HepG2 (cell line): ENCODE results near the gene LIMK2. TPM values are rescaled to one million over a fixed set of nuclear protein-coding genes. Genes with fewer than 3 reads are reported as not detected.
"Not testable (repeated sequence)": the region's sequence is repeated elsewhere in the genome, so short reads cannot be mapped to it uniquely, and the experiment has no call there.

ENCODE experiments used
- ATAC-seq: fragments of 200-7000 bp; cut with Tn5 transposase; 3 replicates; pipeline ENCODE4 v1.9.1; 2020; ENCODE audit warnings: mild to moderate bottlenecking, moderate library complexity
- BruUV-seq: library from RNA; stranded (reverse); fragments of 400-500 nt; replicated peaks from 2 replicates; lab custom pipeline; 2021; lab: Mats Ljungman, UMichigan
- CTCF ChIA-PET: fragments of 300-600 bp; formaldehyde crosslinking; extraction: SDS; loops from one replicate; lab custom pipeline; 2021; ENCODE audit warnings: low total read pairs, inconsistent platforms, low intra/inter-chr PET ratio; lab: Yijun Ruan, JAX
- POLR2A ChIA-PET: fragments of 350-600 bp; sonication (Branson Sonifier 250); formaldehyde crosslinking; loops from one replicate; lab custom pipeline; 2020; ENCODE audit warnings: antibody characterized with exemption, inconsistent platforms; lab: Yijun Ruan, JAX
- DNase-seq: peaks from one replicate; pipeline ENCODE4 v3.0.0-alpha.2; 2015; ENCODE audit warnings: low spot score
- FAIRE-seq: peaks from 3 replicates; lab custom pipeline; 2011; peaks lifted over from hg19 to GRCh38; lab: Jason Lieb, UNC
- H2AFZ ChIP-seq: one replicate; pipeline ENCODE4 v1.6.1; 2011; ENCODE audit warnings: low read length, inconsistent platforms
- H3K27ac ChIP-seq: fragments of 300-600 bp; 3 replicates; pipeline ENCODE4 v1.8.0; 2011; ENCODE audit warnings: mixed run types, mild to moderate bottlenecking, mixed read lengths, low read length, inconsistent platforms; ENCODE audit not compliant: insufficient read depth; ENCODE audit errors: extremely low read length
- H3K27me3 ChIP-seq, 2 experiments: fragments of 200-600 bp in 1 of 2; 2 replicates in 1 of 2; 3 replicates in 1 of 2; pipeline versions ENCODE4 v1.6.0 to v1.8.0; 2011; ENCODE audit warnings: low read length in 2 of 2, mild to moderate bottlenecking in 2 of 2, moderate library complexity in 2 of 2, inconsistent platforms in 1 of 2; ENCODE audit not compliant: insufficient read depth in 2 of 2, control insufficient read depth in 1 of 2
- H3K36me3 ChIP-seq, 2 experiments: fragments of 200-600 bp in 1 of 2; replicated peaks in 1 of 2; 2 replicates in 1 of 2; 3 replicates in 1 of 2; pipeline versions ENCODE4 v1.5.1 to v1.8.0; 2011; ENCODE audit warnings: low read length in 2 of 2, inconsistent platforms in 1 of 2; ENCODE audit not compliant: insufficient read depth in 2 of 2, control insufficient read depth in 1 of 2
- H3K4me1 ChIP-seq: 2 replicates; pipeline ENCODE4 v1.5.1; 2012; ENCODE audit warnings: low read length, inconsistent platforms; ENCODE audit not compliant: insufficient read depth
- H3K4me2 ChIP-seq: 2 replicates; pipeline ENCODE4 v1.6.0; 2011; ENCODE audit warnings: low read depth, low read length, inconsistent platforms
- H3K4me3 ChIP-seq, 3 experiments: fragments of 200-600 bp in 1 of 3; sonication (generic), shearing (Covaris generic) in 1 of 3; replicated peaks in 1 of 3; 2 replicates each; pipeline ENCODE4 v1.5.1; 2011 to 2016; ENCODE audit warnings: low read length in 3 of 3, inconsistent platforms in 2 of 3, low read depth in 2 of 3, mild to moderate bottlenecking in 2 of 3, control low read depth in 1 of 3, mixed read lengths in 1 of 3; ENCODE audit not compliant: insufficient read depth in 1 of 3
- H3K79me2 ChIP-seq: one replicate; pipeline ENCODE4 v1.6.1; 2011; ENCODE audit warnings: low read length, inconsistent platforms; ENCODE audit not compliant: insufficient read depth
- H3K9ac ChIP-seq: 2 replicates; pipeline ENCODE4 v1.6.0; 2011; ENCODE audit warnings: mild to moderate bottlenecking, low read depth, low read length, inconsistent platforms; ENCODE audit not compliant: insufficient read depth
- H3K9me3 ChIP-seq: 2 replicates; pipeline ENCODE4 v1.5.1; 2012; ENCODE audit warnings: mild to moderate bottlenecking, low read length
- H4K20me1 ChIP-seq: 2 replicates; pipeline ENCODE4 v1.6.0; 2011; ENCODE audit warnings: inconsistent platforms, mild to moderate bottlenecking, low read length, moderate library complexity; ENCODE audit not compliant: insufficient read depth
- ATF4 ChIP-seq, 2 experiments: fragments of 450-650 bp in 1 of 2; sonication (generic) in 1 of 2; formaldehyde crosslinking; IDR thresholded peaks; 2 replicates each; pipeline versions ENCODE4 v1.5.0 to v1.8.0; 2020 to 2022; ENCODE audit warnings: mild to moderate bottlenecking in 1 of 2, missing genetic modification reagents in 1 of 2
- CSRNP2 ChIP-seq: sonication (generic); formaldehyde crosslinking; conservative IDR thresholded peaks from 2 replicates; pipeline ENCODE4 v1.8.0; 2022; ENCODE audit warnings: low read depth, missing genetic modification reagents
- FOXC1 ChIP-seq: sonication (generic); formaldehyde crosslinking; IDR thresholded peaks from 2 replicates; pipeline ENCODE4 v1.8.0; 2022; ENCODE audit warnings: mild to moderate bottlenecking, missing genetic modification reagents, borderline replicate concordance
- RAD21 ChIP-seq: fragments of 450-650 bp; formaldehyde crosslinking; IDR thresholded peaks from 2 replicates; pipeline ENCODE4 v1.5.0; 2020; ENCODE audit warnings: mild to moderate bottlenecking
- RFXAP ChIP-seq: sonication (generic); formaldehyde crosslinking; IDR thresholded peaks from 2 replicates; pipeline ENCODE4 v1.4.0; 2020; ENCODE audit warnings: missing genetic modification reagents, borderline replicate concordance
- ZNF232 ChIP-seq: sonication (generic); formaldehyde crosslinking; IDR thresholded peaks from 2 replicates; pipeline ENCODE4 v1.4.0; 2020; ENCODE audit warnings: missing genetic modification reagents, borderline replicate concordance
- ZNF235 ChIP-seq: sonication (generic); formaldehyde crosslinking; IDR thresholded peaks from 2 replicates; pipeline ENCODE4 v1.8.1; 2023; ENCODE audit warnings: mild to moderate bottlenecking, missing genetic modification reagents, borderline replicate concordance
- ZNF564 ChIP-seq: sonication (generic); formaldehyde crosslinking; IDR thresholded peaks from 2 replicates; pipeline ENCODE4 v1.8.1; 2023; ENCODE audit warnings: mild to moderate bottlenecking, missing genetic modification reagents
- ZNF614 ChIP-seq: IDR thresholded peaks from 2 replicates; pipeline ENCODE4 v1.6.1; 2018; ENCODE audit warnings: missing biosample characterization, missing genetic modification reagents, inconsistent platforms, borderline replicate concordance
- ZNF644 ChIP-seq: IDR thresholded peaks from 2 replicates; pipeline ENCODE4 v1.6.1; 2016; ENCODE audit warnings: low read depth
- WGBS: methylation state at CpG from one replicate; pipeline ENCODE4 v1.1.6; 2017; ENCODE audit warnings: low lambda C conversion rate; 5-methylcytosine and 5-hydroxymethylcytosine counted together
- in situ Hi-C: cut with HindIII; loops from 2 replicates; pipeline ENCODE4 v1.10.0; 2017; ENCODE audit warnings: low pct_unique_long_range_greater_than_20kb; ENCODE audit not compliant: extremely low pct_ligation_motif_present
- intact Hi-C: fragments of 100-400 bp; cut with micrococcal nuclease; formaldehyde crosslinking; loops from one replicate; pipeline ENCODE4 v1.10.0; 2022; ENCODE audit not compliant: unreplicated experiment
- polyA plus RNA-seq, 8 experiments: library from polyadenylated mRNA; depleted of rRNA in 3 of 8; stranded (reverse) in 7 of 8; unstranded in 1 of 8; fragments of >200 nt; fragmentation: Illumina TruSeq in 4 of 8; extraction: Trizol in 4 of 8; gene quantifications; 2 replicates each; pipeline versions ENCODE4 v1.2.1 to v1.2.3, GENCODE V29; 2011 to 2016; ENCODE audit warnings: low read depth in 4 of 8, missing spikeins in 1 of 8, mixed read lengths in 1 of 8; ENCODE audit not compliant: insufficient read depth in 1 of 8
- total RNA-seq, 5 experiments: library from RNA; depleted of rRNA; stranded (reverse); fragments of >200 nt; fragmentation: Illumina TruSeq; extraction: Trizol; gene quantifications; 2 replicates each; pipeline ENCODE4 v1.2.3, GENCODE V29; 2016; ENCODE audit warnings: low read depth in 1 of 5

The LIMK2 gene
- total and polyA plus RNA-seq, 2 of the 13 experiments (the other 11 are each of a cell fraction or from before 2014, with no cell fraction given), result 20.9 to 29.8 TPM

GRCh38 chr22:31235081-31235480 lies 23.0 kb downstream of the LIMK2 start (continued):
- TF ChIP-seq ZNF235 (no peak), ATF4 (CRISPR knock-in tag; IDR thresholded peaks at IDR 0.05) (no peak), ZNF564 (CRISPR knock-in tag) (no peak), RAD21 (CRISPR knock-in tag) (no peak), RFXAP (CRISPR knock-in tag) (no peak), ZNF614 (CRISPR knock-in tag) (no peak), ZNF232 (CRISPR knock-in tag) (no peak), CSRNP2 (CRISPR knock-in tag) (no peak), FOXC1 (CRISPR knock-in tag) (no peak), ZNF644 (no peak)
- TF ChIP-seq, all 625 proteins: peak for 0

GRCh38 chr22:31236044-31236443 lies 23.9 kb downstream of the LIMK2 start:
- POLR2A ChIA-PET, result not testable (repeated sequence)

More at GRCh38 chr22:31236044-31236443, 23.9 kb downstream of the LIMK2 start:
- ATAC-seq, H3K4me2 ChIP-seq, H3K9ac ChIP-seq, in situ Hi-C loops, FAIRE-seq, DNase-seq, H3K4me3 ChIP-seq, H2AFZ ChIP-seq, H3K27ac ChIP-seq, CTCF ChIA-PET, BruUV-seq, intact Hi-C loops, H3K9me3 ChIP-seq, H3K27me3 ChIP-seq: not testable (repeated sequence)
- Histone ChIP-seq H4K20me1 (peaks cover 14% of the 10 kb centered on the region; the same call in 1 of the 2 replicates), H3K36me3 (peaks cover 22 to 67% of the 10 kb centered on the region in 2 experiments), H3K79me2 (peaks cover 51% of the 10 kb centered on the region), H3K4me1 (peaks cover 30% of the 10 kb centered on the region)
- WGBS, result 96% methylated on average over 4 of the region's 4 CpGs
